ENCODE data around the gene GON4L.

DNA sequence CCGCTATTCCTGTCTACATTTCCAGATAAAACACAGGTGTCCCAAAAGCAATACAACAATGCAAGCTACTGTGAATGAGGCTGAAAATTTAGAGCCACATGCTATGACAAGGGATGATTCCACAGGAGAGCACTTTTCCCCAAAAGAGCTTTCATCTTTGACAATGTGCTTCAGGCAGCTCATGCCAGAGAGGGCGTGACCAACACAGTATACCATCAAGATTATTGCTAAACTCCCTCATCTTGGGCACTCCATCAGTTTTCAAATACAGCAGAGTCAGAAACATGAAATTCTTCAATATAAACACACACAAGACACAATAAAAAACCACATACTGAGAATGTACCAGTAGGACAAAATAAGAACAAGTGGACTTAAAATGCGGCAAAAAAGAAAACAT is 6.7 kb downstream of the GON4L start:
- no peak for TF ChIP-seq FOXM1 (IDR thresholded peaks at IDR 0.05; ENCODE audit: low read depth)
- no peak for TF ChIP-seq CHD2 (IDR thresholded peaks at IDR 0.05; ENCODE audit: low read length, partially characterized antibody)
- no peak for TF ChIP-seq CTCF (IDR thresholded peaks at IDR 0.05)
- no peak for TF ChIP-seq EZH2phosphoT487 (IDR thresholded peaks at IDR 0.05; ENCODE audit: borderline replicate concordance, low read depth)
- TF ChIP-seq, protein P1, sequence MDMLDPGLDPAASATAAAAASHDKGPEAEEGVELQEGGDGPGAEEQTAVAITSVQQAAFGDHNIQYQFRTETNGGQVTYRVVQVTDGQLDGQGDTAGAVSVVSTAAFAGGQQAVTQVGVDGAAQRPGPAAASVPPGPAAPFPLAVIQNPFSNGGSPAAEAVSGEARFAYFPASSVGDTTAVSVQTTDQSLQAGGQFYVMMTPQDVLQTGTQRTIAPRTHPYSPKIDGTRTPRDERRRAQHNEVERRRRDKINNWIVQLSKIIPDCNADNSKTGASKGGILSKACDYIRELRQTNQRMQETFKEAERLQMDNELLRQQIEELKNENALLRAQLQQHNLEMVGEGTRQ (IDR thresholded peaks at IDR 0.05; ENCODE audit: borderline replicate concordance, low read depth, low read length): no peak
- TF ChIP-seq ELF1 (IDR thresholded peaks at IDR 0.05): no peak
- TF ChIP-seq TEAD4 (IDR thresholded peaks at IDR 0.05; ENCODE audit: borderline replicate concordance, insufficient read depth): no peak
- no peak for TF ChIP-seq NRF1 (IDR thresholded peaks at IDR 0.05; ENCODE audit: low read depth, low read length)
- TF ChIP-seq GABPA (IDR thresholded peaks at IDR 0.05; ENCODE audit: low read depth): no peak
- no peak for TF ChIP-seq SIN3A (IDR thresholded peaks at IDR 0.05; ENCODE audit: borderline replicate concordance, low read depth, low read length)
